Stimulated activated CD8-positive, alpha-beta memory T cell treated with anti-CD3 and anti-CD28 coated beads, Interleukin-7, amount 100 ng/mL, for 48 hours (primary cell): ENCODE results near the gene ABCB4.
"Not testable (repeated sequence)": the region's sequence is repeated elsewhere in the genome, so short reads cannot be mapped to it uniquely, and the experiment has no call there.

ENCODE experiments used
- DNase-seq, 2 donors: peaks; one replicate each; pipeline ENCODE4 v3.0.0-alpha.2; 2020; ENCODE audit warnings: low read depth in 1 of 2; ENCODE audit errors: extremely low read depth in 1 of 2

The ABCB4 gene

GRCh38 chr7:87479951-87480350 lies 4.5 kb upstream of the ABCB4 start:
- no peak for DNase-seq

GRCh38 chr7:87476179-87476557 lies 688 bp upstream of the ABCB4 start:
- no peak for DNase-seq

- DNase-seq, result no peak
Measured at GRCh38 chr7:87474533-87475358, 734 bp downstream of the ABCB4 start.

- DNase-seq, result no peak
Measured at GRCh38 chr7:87473986-87474385, 1.5 kb downstream of the ABCB4 start.

- DNase-seq, result no peak
Measured at GRCh38 chr7:87473192-87473591, 2.3 kb downstream of the ABCB4 start.

GRCh38 chr7:87471473-87471872 lies 4.0 kb downstream of the ABCB4 start:
- DNase-seq, result no peak

GRCh38 chr7:87469204-87469603 lies 6.3 kb downstream of the ABCB4 start:
- not testable (repeated sequence) for DNase-seq

GRCh38 chr7:87465534-87465880 lies 10.0 kb downstream of the ABCB4 start:
- not testable (repeated sequence) for DNase-seq

GRCh38 chr7:87464830-87465533 lies 10.5 kb downstream of the ABCB4 start:
- not testable (repeated sequence) for DNase-seq

GRCh38 chr7:87463982-87464381 lies 11.5 kb downstream of the ABCB4 start:
- no peak for DNase-seq

GRCh38 chr7:87460444-87460843 lies 15.0 kb downstream of the ABCB4 start:
- not testable (repeated sequence) for DNase-seq

- DNase-seq, result no peak
Measured at GRCh38 chr7:87459941-87460340, 15.5 kb downstream of the ABCB4 start.

- DNase-seq, result no peak
Measured at GRCh38 chr7:87458148-87458547, 17.3 kb downstream of the ABCB4 start.

- no peak for DNase-seq
Measured at GRCh38 chr7:87456247-87456646, 19.2 kb downstream of the ABCB4 start.

- no peak for DNase-seq
Measured at GRCh38 chr7:87452279-87452678, 23.2 kb downstream of the ABCB4 start.

- DNase-seq, result no peak
Measured at GRCh38 chr7:87451187-87451586, 24.3 kb downstream of the ABCB4 start.

GRCh38 chr7:87450706-87451105 lies 24.8 kb downstream of the ABCB4 start:
- DNase-seq, result no peak

- DNase-seq, result no peak
Measured at GRCh38 chr7:87448388-87448787, 27.1 kb downstream of the ABCB4 start.

- DNase-seq, result no peak
Measured at GRCh38 chr7:87447116-87447635, 28.3 kb downstream of the ABCB4 start.

- no peak for DNase-seq
Measured at GRCh38 chr7:87445897-87446296, 29.6 kb downstream of the ABCB4 start.

GRCh38 chr7:87435546-87435945 lies 39.9 kb downstream of the ABCB4 start:
- no peak for DNase-seq

GRCh38 chr7:87432536-87432935 lies 42.9 kb downstream of the ABCB4 start:
- DNase-seq, result no peak
